GM18517 (cell line): ENCODE data around the gene SLC2A8.
A peak's percentile ranks its signal among the peaks of the same experiment; 100 is the strongest.

ENCODE experiments used
- ATAC-seq: cut with Tn5 transposase; IDR thresholded peaks from one replicate; pipeline ENCODE4 v1.9.1; 2021; ENCODE audit warnings: mild to moderate bottlenecking, moderate library complexity; ENCODE audit not compliant: unreplicated experiment

The SLC2A8 gene

GRCh38 chr9:127402401-127403090 is 5.6 kb downstream of the SLC2A8 start:
- ATAC-seq = no peak

GRCh38 chr9:127403507-127404192 is 6.7 kb downstream of the SLC2A8 start:
- ATAC-seq = no peak

- no peak for ATAC-seq
These were observed 7.7 kb downstream of the SLC2A8 start for GRCh38 chr9:127404631-127405030.

- no peak for ATAC-seq
These were observed 8.6 kb downstream of the SLC2A8 start for GRCh38 chr9:127405344-127406125.

- no peak for ATAC-seq
These were observed 10.0 kb downstream of the SLC2A8 start for GRCh38 chr9:127406799-127407491.

- ATAC-seq = no peak
These were observed 10.5 kb downstream of the SLC2A8 start for GRCh38 chr9:127407492-127407843.

GRCh38 chr9:127411122-127411521 is 14.2 kb downstream of the SLC2A8 start:
- ATAC-seq = no peak

- ATAC-seq = no peak
These were observed 18.2 kb downstream of the SLC2A8 start for GRCh38 chr9:127415141-127415540.

GRCh38 chr9:127415657-127416056 is 18.7 kb downstream of the SLC2A8 start:
- no peak for ATAC-seq

- no peak for ATAC-seq
These were observed 20.4 kb downstream of the SLC2A8 start for GRCh38 chr9:127417131-127418036.

GRCh38 chr9:127418037-127418471 is 21.1 kb downstream of the SLC2A8 start:
- ATAC-seq = no peak

GRCh38 chr9:127419348-127419747 is 22.4 kb downstream of the SLC2A8 start:
- ATAC-seq = no peak

GRCh38 chr9:127421057-127421456 is 24.1 kb downstream of the SLC2A8 start:
- no peak for ATAC-seq

GRCh38 chr9:127422133-127422782 is 25.3 kb downstream of the SLC2A8 start:
- ATAC-seq = no peak

- ATAC-seq = no peak
These were observed 25.8 kb downstream of the SLC2A8 start for GRCh38 chr9:127422787-127423186.

GRCh38 chr9:127423476-127423933 is 26.5 kb downstream of the SLC2A8 start:
- ATAC-seq = peak; percentile 10

GRCh38 chr9:127423934-127424675 is 27.1 kb downstream of the SLC2A8 start, which contains the start of gene ZNF79:
Gene ZNF79 (plus strand): TSS chr9:127424382. CDS start chr9:127424788, 406 bp downstream.
- peak; percentile 69 for ATAC-seq

- ATAC-seq = peak; percentile 26
These were observed 27.7 kb downstream of the SLC2A8 start for GRCh38 chr9:127424676-127424999.

- ATAC-seq = no peak
These were observed 29.8 kb downstream of the SLC2A8 start for GRCh38 chr9:127426756-127427155.
